Transverse colon (tissue), 4 donors: ENCODE results near the gene PSMD12. TPM values are rescaled to one million over a fixed set of nuclear protein-coding genes. Genes with fewer than 3 reads are reported as not detected.

Experiments used
- DNase-seq: peaks from one replicate; pipeline ENCODE4 v3.0.0-alpha.2; 2019
- H3K27ac ChIP-seq, 4 donors: fragments of 200-600 bp; sonication (generic); 2 replicates each; pipeline ENCODE4 v1.5.1; 2016 to 2018; ENCODE audit warnings: inconsistent platforms in 4 of 4
- H3K27me3 ChIP-seq: fragments of 200-600 bp; sonication (generic); 2 replicates; pipeline ENCODE4 v1.5.1; 2017; ENCODE audit warnings: inconsistent platforms
- H3K36me3 ChIP-seq, 4 donors: fragments of 200-600 bp; sonication (generic); 2 replicates each; pipeline ENCODE4 v1.5.1; 2017 to 2019; ENCODE audit warnings: inconsistent platforms in 4 of 4
- H3K4me1 ChIP-seq, 4 donors: fragments of 200-600 bp; sonication (generic); 2 replicates each; pipeline ENCODE4 v1.5.1; 2017 to 2020; ENCODE audit warnings: inconsistent platforms in 4 of 4
- H3K4me3 ChIP-seq, 4 donors: fragments of 200-600 bp; sonication (generic); 1 replicate in 1 of 4; 2 replicates in 3 of 4; pipeline versions ENCODE4 v1.5.1 to v1.6.1; 2017 to 2019; ENCODE audit warnings: inconsistent platforms in 4 of 4
- H3K9me3 ChIP-seq, 2 donors: fragments of 200-600 bp; sonication (generic); 2 replicates each; pipeline ENCODE4 v1.5.1; 2017 to 2019; ENCODE audit warnings: inconsistent platforms in 2 of 2
- CTCF ChIP-seq, 5 experiments: fragments of 200-600 bp in 3 of 5; fragments of 450-650 bp in 2 of 5; sonication (generic) in 3 of 5; IDR thresholded peaks; 1 replicate in 2 of 5; 2 replicates in 3 of 5; pipeline ENCODE4 v1.5.1; 2016 to 2017; ENCODE audit warnings: antibody characterized with exemption in 5 of 5, inconsistent platforms in 3 of 5, mild to moderate bottlenecking in 2 of 5, moderate library complexity in 1 of 5
- EP300 ChIP-seq: sonication (generic); formaldehyde crosslinking; IDR thresholded peaks from one replicate; pipeline ENCODE4 v1.6.1; 2017; ENCODE audit warnings: antibody characterized with exemption, low read depth
- POLR2A ChIP-seq: fragments of 450-650 bp; IDR thresholded peaks from one replicate; pipeline ENCODE4 v1.6.1; 2016; ENCODE audit warnings: antibody characterized with exemption, mild to moderate bottlenecking, moderate library complexity
- POLR2AphosphoS5 ChIP-seq, 3 donors: sonication (generic); formaldehyde crosslinking; IDR thresholded peaks; one replicate each; pipeline ENCODE4 v1.6.1; 2016; ENCODE audit warnings: antibody characterized with exemption in 3 of 3
- WGBS, 2 donors: methylation state at CpG; one replicate each; pipeline ENCODE4 v1.1.5; 2018; ENCODE audit warnings: low coverage in 1 of 2; 5-methylcytosine and 5-hydroxymethylcytosine counted together
- in situ Hi-C, 4 donors: fragments of 200-750 bp; cut with MboI; loops; one replicate each; pipeline versions ENCODE4 v1.15.0 to v1.15.1; 2017; ENCODE audit warnings: low sequenced_read_pairs in 3 of 4, low pct_ligation_motif_present in 1 of 4, low pct_unique_long_range_greater_than_20kb in 1 of 4
- intact Hi-C: fragments of 100-400 bp; cut with DNase I; formaldehyde crosslinking; loops from one replicate; pipeline ENCODE4 v1.15.1; 2023; ENCODE audit warnings: low total_unique reads
- total RNA-seq, 4 donors: library from RNA; depleted of rRNA; stranded (reverse); fragments of >200 nt; gene quantifications; one replicate each; pipeline ENCODE4 v1.1.0, GENCODE V29; 2016

PSMD12 gene
- total RNA-seq, 4 donors from 2014 or later = 7.2 to 25.2 (median 12.5) TPM

GRCh38 chr17:67362173-67362572 is 4.2 kb downstream of the PSMD12 start:
- TF ChIP-seq POLR2A (no peak), POLR2AphosphoS5 (IDR thresholded peaks at IDR 0.05) (no peak), CTCF (IDR thresholded peaks at IDR 0.05) (no peak), EP300 (no peak)
- no peak overlapping the region for H3K27ac ChIP-seq
- H3K27me3 ChIP-seq = no peaks in the 10 kb centered on the region
- 89 to 100% methylated on average over 8 to 9 of the region's 9 CpGs for WGBS, 2 donors
- no peak for DNase-seq
- peaks cover 19 to 60% (median 32%) of the 10 kb centered on the region in 4 donors for H3K4me1 ChIP-seq
- in situ Hi-C loops = no loop called here
- H3K9me3 ChIP-seq = no peaks in the 10 kb centered on the region
- H3K36me3 ChIP-seq = peaks cover 0 to 3% (median 0%) of the 10 kb centered on the region in 4 donors
- intact Hi-C loops = no loop called here
- H3K4me3 ChIP-seq = no peak overlapping the region

GRCh38 chr17:67360880-67361279 is 5.5 kb downstream of the PSMD12 start:
- no peak overlapping the region for H3K4me3 ChIP-seq
- WGBS, 2 donors = 89 to 98% methylated on average over 1 of the region's 1 CpG
- intact Hi-C loops = no loop called here
- no peak overlapping the region for H3K27ac ChIP-seq
- peaks cover 0 to 7% (median 3%) of the 10 kb centered on the region in 4 donors for H3K36me3 ChIP-seq
- no peak for DNase-seq
- peaks cover 19 to 55% (median 31%) of the 10 kb centered on the region in 4 donors for H3K4me1 ChIP-seq
- in situ Hi-C loops = no loop called here
- H3K9me3 ChIP-seq = no peaks in the 10 kb centered on the region
- TF ChIP-seq POLR2AphosphoS5 (IDR thresholded peaks at IDR 0.05) = no peak
- TF ChIP-seq POLR2A = no peak
- no peak for TF ChIP-seq CTCF (IDR thresholded peaks at IDR 0.05)
- no peak for TF ChIP-seq EP300
- no peaks in the 10 kb centered on the region for H3K27me3 ChIP-seq

- intact Hi-C loops = no loop called here
- DNase-seq = no peak
- no peak overlapping the region for H3K4me3 ChIP-seq
- in situ Hi-C loops = no loop called here
- peaks cover 2 to 8% (median 5%) of the 10 kb centered on the region in 4 donors for H3K36me3 ChIP-seq
- TF ChIP-seq POLR2A = no peak
- TF ChIP-seq POLR2AphosphoS5 (IDR thresholded peaks at IDR 0.05) = no peak
- no peak for TF ChIP-seq EP300
- no peak for TF ChIP-seq CTCF (IDR thresholded peaks at IDR 0.05)
- H3K27me3 ChIP-seq = no peaks in the 10 kb centered on the region
- H3K9me3 ChIP-seq = no peaks in the 10 kb centered on the region
- no peak overlapping the region for H3K27ac ChIP-seq
- 57 to 68% methylated on average over 5 to 8 of the region's 8 CpGs for WGBS, 2 donors
- peaks cover 18 to 51% (median 26%) of the 10 kb centered on the region in 4 donors for H3K4me1 ChIP-seq
These were observed 6.2 kb downstream of the PSMD12 start for GRCh38 chr17:67359960-67360791.

- peaks cover 7 to 35% (median 11%) of the 10 kb centered on the region in 4 donors for H3K4me1 ChIP-seq
- H3K36me3 ChIP-seq = peaks cover 2 to 17% (median 10%) of the 10 kb centered on the region in 4 donors
- no peak for DNase-seq
- H3K4me3 ChIP-seq = no peak overlapping the region
- no peaks in the 10 kb centered on the region for H3K27me3 ChIP-seq
- WGBS, 2 donors = 68 to 71% methylated on average over 2 of the region's 2 CpGs
- no peaks in the 10 kb centered on the region for H3K9me3 ChIP-seq
- no peak overlapping the region for H3K27ac ChIP-seq
- TF ChIP-seq CTCF (IDR thresholded peaks at IDR 0.05) (no peak), EP300 (no peak), POLR2A (no peak), POLR2AphosphoS5 (IDR thresholded peaks at IDR 0.05) (no peak)
- in situ Hi-C loops = no loop called here
- intact Hi-C loops = no loop called here
These were observed 7.8 kb downstream of the PSMD12 start for GRCh38 chr17:67358612-67359011.
